Activated T-cell treated with anti-CD3 and anti-CD28 coated beads, Interleukin-2, amount 50 U/mL, for 72 hours (primary cell): ENCODE measurements around the gene HRH3. TPM values are rescaled to one million over a fixed set of nuclear protein-coding genes. Genes with fewer than 3 reads are reported as not detected.

Source experiments
- ATAC-seq, 2 donors: fragments of 150-1000 bp; cut with Tn5 transposase; replicated peaks in 1 of 2; 2 replicates each; pipeline ENCODE4 v1.10.0; 2021; ENCODE audit warnings: moderate library complexity in 2 of 2, mild to moderate bottlenecking in 1 of 2
- DNase-seq, 2 donors: peaks; one replicate each; pipeline ENCODE4 v3.0.0; 2021 to 2022; ENCODE audit warnings: mixed read lengths in 1 of 2
- H3K27ac Mint-ChIP-seq: one replicate; pipeline ENCODE4 v1.8.0; 2022; ENCODE audit warnings: mild to moderate bottlenecking, moderate library complexity, mixed read lengths
- H3K27me3 Mint-ChIP-seq: one replicate; pipeline ENCODE4 v1.8.0; 2022; ENCODE audit warnings: low read depth, mixed read lengths
- H3K36me3 Mint-ChIP-seq, 2 donors: one replicate each; pipeline ENCODE4 v1.8.0; 2022; ENCODE audit warnings: mixed read lengths in 2 of 2, mild to moderate bottlenecking in 1 of 2; ENCODE audit not compliant: insufficient read depth in 2 of 2
- H3K4me1 Mint-ChIP-seq: one replicate; pipeline ENCODE4 v1.8.0; 2022; ENCODE audit warnings: low read depth, mixed read lengths
- H3K4me3 Mint-ChIP-seq, 2 donors: one replicate each; pipeline ENCODE4 v1.8.0; 2022; ENCODE audit warnings: mild to moderate bottlenecking in 2 of 2, mixed read lengths in 2 of 2, moderate library complexity in 2 of 2
- H3K9me3 Mint-ChIP-seq, 2 donors: one replicate each; pipeline ENCODE4 v1.8.0; 2022; ENCODE audit warnings: mixed read lengths in 2 of 2
- total RNA-seq, 2 donors: library from RNA; stranded (reverse); gene quantifications; one replicate each; pipeline ENCODE4 v1.2.3, GENCODE V29; 2022

HRH3 gene
- total RNA-seq, 2 donors from 2014 or later, result not detected

GRCh38 chr20:62202676-62203377 lies 17.3 kb downstream of the HRH3 start:
- Mint-ChIP-seq H3K27ac (no peak overlapping the region), H3K4me1 (no peaks in the 10 kb centered on the region), H3K27me3 (no peaks in the 10 kb centered on the region), H3K4me3 (no peak overlapping the region), H3K9me3 (no peaks in the 10 kb centered on the region), H3K36me3 (peaks cover 3 to 14% of the 10 kb centered on the region in 2 donors)
- no peak for DNase-seq
- ATAC-seq, result no peak

- no peaks in the 10 kb centered on the region for H3K9me3 Mint-ChIP-seq
These were observed 18.0 kb downstream of the HRH3 start for GRCh38 chr20:62202083-62202395.

GRCh38 chr20:62201173-62202082 lies 18.6 kb downstream of the HRH3 start:
- Mint-ChIP-seq H3K4me1 (no peaks in the 10 kb centered on the region), H3K27ac (no peak overlapping the region), H3K27me3 (no peaks in the 10 kb centered on the region), H3K4me3 (no peak overlapping the region), H3K36me3 (peaks cover 3 to 14% of the 10 kb centered on the region in 2 donors), H3K9me3 (no peaks in the 10 kb centered on the region)
- no peak for ATAC-seq
- no peak for DNase-seq

More at GRCh38 chr20:62202083-62202395, 18.0 kb downstream of the HRH3 start:
- H3K4me1 Mint-ChIP-seq, result no peaks in the 10 kb centered on the region
- ATAC-seq (no peak), DNase-seq (no peak)
- H3K27me3 Mint-ChIP-seq, result no peaks in the 10 kb centered on the region
- no peak overlapping the region for H3K4me3 Mint-ChIP-seq
- H3K36me3 Mint-ChIP-seq, result peaks cover 3 to 14% of the 10 kb centered on the region in 2 donors
- H3K27ac Mint-ChIP-seq, result no peak overlapping the region

- Mint-ChIP-seq H3K36me3 (peaks cover 3 to 15% of the 10 kb centered on the region in 2 donors), H3K4me3 (no peak overlapping the region), H3K27ac (no peak overlapping the region), H3K9me3 (no peaks in the 10 kb centered on the region), H3K27me3 (no peaks in the 10 kb centered on the region), H3K4me1 (no peaks in the 10 kb centered on the region)
- no peak for DNase-seq
- no peak for ATAC-seq
These were observed 19.4 kb downstream of the HRH3 start for GRCh38 chr20:62200491-62201172.

GRCh38 chr20:62198931-62199330 lies 21.1 kb downstream of the HRH3 start:
- H3K4me3 Mint-ChIP-seq, result no peak overlapping the region
- peaks cover 3 to 20% of the 10 kb centered on the region in 2 donors for H3K36me3 Mint-ChIP-seq
- no peaks in the 10 kb centered on the region for H3K27me3 Mint-ChIP-seq
- no peak overlapping the region for H3K27ac Mint-ChIP-seq
- ATAC-seq (no peak), DNase-seq (no peak)
- no peaks in the 10 kb centered on the region for H3K9me3 Mint-ChIP-seq
- H3K4me1 Mint-ChIP-seq, result no peaks in the 10 kb centered on the region

GRCh38 chr20:62198496-62198895 lies 21.6 kb downstream of the HRH3 start:
- Mint-ChIP-seq H3K4me3 (no peak overlapping the region), H3K9me3 (no peaks in the 10 kb centered on the region), H3K27ac (no peak overlapping the region), H3K27me3 (no peaks in the 10 kb centered on the region), H3K36me3 (peaks cover 3 to 20% of the 10 kb centered on the region in 2 donors), H3K4me1 (no peaks in the 10 kb centered on the region)
- ATAC-seq (no peak), DNase-seq (no peak)

GRCh38 chr20:62197801-62198200 lies 22.3 kb downstream of the HRH3 start:
- Mint-ChIP-seq H3K4me3 (no peak overlapping the region), H3K27me3 (no peaks in the 10 kb centered on the region), H3K27ac (no peak overlapping the region)

GRCh38 chr20:62197311-62197710 lies 22.8 kb downstream of the HRH3 start:
- DNase-seq (no peak), ATAC-seq (no peak)
- peaks cover 3 to 20% of the 10 kb centered on the region in 2 donors for H3K36me3 Mint-ChIP-seq
- no peak overlapping the region for H3K27ac Mint-ChIP-seq
- no peaks in the 10 kb centered on the region for H3K4me1 Mint-ChIP-seq
- no peaks in the 10 kb centered on the region for H3K27me3 Mint-ChIP-seq
- no peaks in the 10 kb centered on the region for H3K9me3 Mint-ChIP-seq
- no peak overlapping the region for H3K4me3 Mint-ChIP-seq

More at GRCh38 chr20:62197801-62198200, 22.3 kb downstream of the HRH3 start:
- Mint-ChIP-seq H3K36me3 (peaks cover 3 to 20% of the 10 kb centered on the region in 2 donors), H3K4me1 (no peaks in the 10 kb centered on the region), H3K9me3 (no peaks in the 10 kb centered on the region)
- no peak for ATAC-seq
- no peak for DNase-seq

- Mint-ChIP-seq H3K27ac (no peak overlapping the region), H3K4me3 (no peak overlapping the region), H3K27me3 (no peaks in the 10 kb centered on the region), H3K36me3 (peaks cover 3 to 20% of the 10 kb centered on the region in 2 donors), H3K4me1 (no peaks in the 10 kb centered on the region), H3K9me3 (no peaks in the 10 kb centered on the region)
- DNase-seq (no peak), ATAC-seq (no peak)
These were observed 23.8 kb downstream of the HRH3 start for GRCh38 chr20:62196286-62196685.

- DNase-seq, result no peak
- H3K9me3 Mint-ChIP-seq, result no peaks in the 10 kb centered on the region
- peaks cover 3 to 20% of the 10 kb centered on the region in 2 donors for H3K36me3 Mint-ChIP-seq
- no peak overlapping the region for H3K27ac Mint-ChIP-seq
- ATAC-seq, result no peak
- H3K4me3 Mint-ChIP-seq, result no peak overlapping the region
- H3K4me1 Mint-ChIP-seq, result no peaks in the 10 kb centered on the region
- no peaks in the 10 kb centered on the region for H3K27me3 Mint-ChIP-seq
These were observed 24.3 kb downstream of the HRH3 start for GRCh38 chr20:62195736-62196135.

GRCh38 chr20:62195075-62195405 lies 25.0 kb downstream of the HRH3 start:
- Mint-ChIP-seq H3K4me3 (no peak overlapping the region), H3K27ac (no peak overlapping the region), H3K9me3 (no peaks in the 10 kb centered on the region), H3K27me3 (no peaks in the 10 kb centered on the region), H3K4me1 (no peaks in the 10 kb centered on the region), H3K36me3 (peaks cover 3 to 18% of the 10 kb centered on the region in 2 donors)
- DNase-seq (no peak), ATAC-seq (no peak)

- H3K4me1 Mint-ChIP-seq, result no peaks in the 10 kb centered on the region
- H3K27ac Mint-ChIP-seq, result no peak overlapping the region
- no peaks in the 10 kb centered on the region for H3K27me3 Mint-ChIP-seq
- H3K4me3 Mint-ChIP-seq, result no peak overlapping the region
- ATAC-seq, result no peak
- no peak for DNase-seq
- no peaks in the 10 kb centered on the region for H3K9me3 Mint-ChIP-seq
- peaks cover 0 to 12% of the 10 kb centered on the region in 2 donors for H3K36me3 Mint-ChIP-seq
These were observed 26.7 kb downstream of the HRH3 start for GRCh38 chr20:62193079-62194025.
